HT1080 (cell line): ENCODE data around the gene OR51B4. TPM values are rescaled to one million over a fixed set of nuclear protein-coding genes. Genes with fewer than 3 reads are reported as not detected.
"Not testable (repeated sequence)": the region's sequence is repeated elsewhere in the genome, so short reads cannot be mapped to it uniquely, and the experiment has no call there.

Experiments used
- DNase-seq: peaks from one replicate; pipeline ENCODE4 v3.0.0-alpha.2; 2015; ENCODE audit warnings: low read depth
- total RNA-seq: library from RNA; depleted of rRNA; stranded (reverse); fragments of >200 nt; shearing (Covaris generic); gene quantifications from 2 replicates; pipeline ENCODE4 v1.2.3, GENCODE V29; 2014; rRNA removed

The OR51B4 gene
- total RNA-seq, 1 experiment from 2014 or later: 33.4 TPM

DNA sequence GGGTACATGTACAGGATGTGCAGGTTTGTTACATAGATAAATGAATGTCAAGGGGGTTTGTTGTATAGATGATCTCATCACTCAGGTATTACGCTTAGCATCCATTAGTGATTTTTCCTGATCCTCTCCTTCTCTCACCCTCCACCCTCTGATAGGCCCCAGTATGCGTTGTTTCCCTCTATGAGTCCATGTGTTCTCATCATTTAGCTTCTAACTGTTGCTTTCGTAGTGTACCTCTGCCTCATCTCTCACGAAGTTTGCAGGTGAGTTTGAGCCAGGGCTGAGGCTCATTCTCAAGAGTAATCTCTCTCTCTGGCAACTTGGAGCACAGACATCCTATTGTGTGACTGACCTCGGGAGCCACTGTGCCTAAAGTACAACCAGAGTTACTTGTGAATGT lies 27.4 kb downstream of the OR51B4 start:
- DNase-seq: peak; percentile 83

DNA sequence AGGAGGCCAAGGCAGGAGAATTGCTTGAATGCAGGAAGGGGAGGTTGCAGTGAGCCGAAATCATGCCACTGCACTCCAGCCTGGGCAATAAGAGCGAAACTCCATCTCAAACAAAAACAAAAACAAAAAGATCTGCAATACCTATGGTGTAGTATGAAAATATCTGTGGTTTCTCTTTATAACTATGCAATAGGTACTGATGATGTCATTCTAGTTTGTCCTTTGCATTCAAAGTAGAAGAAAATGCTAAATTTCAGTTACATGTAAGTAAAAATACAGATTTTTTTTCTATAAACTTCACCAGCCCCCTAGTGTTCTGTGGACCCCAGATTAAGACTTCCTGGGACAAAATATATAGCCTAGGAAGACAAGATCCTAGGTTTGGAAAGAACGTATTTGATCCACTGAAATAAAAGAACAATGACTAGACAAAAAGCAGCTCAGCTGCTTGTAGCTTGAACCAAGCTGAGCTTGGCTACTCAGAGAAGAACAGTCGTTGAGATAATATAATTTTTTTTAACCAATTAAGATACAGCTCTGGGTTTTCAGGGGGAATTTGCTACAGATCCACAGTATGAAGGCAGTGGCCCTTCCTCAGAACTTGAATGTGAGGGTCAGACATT lies 29.2 kb downstream of the OR51B4 start:
- DNase-seq: no peak

DNA sequence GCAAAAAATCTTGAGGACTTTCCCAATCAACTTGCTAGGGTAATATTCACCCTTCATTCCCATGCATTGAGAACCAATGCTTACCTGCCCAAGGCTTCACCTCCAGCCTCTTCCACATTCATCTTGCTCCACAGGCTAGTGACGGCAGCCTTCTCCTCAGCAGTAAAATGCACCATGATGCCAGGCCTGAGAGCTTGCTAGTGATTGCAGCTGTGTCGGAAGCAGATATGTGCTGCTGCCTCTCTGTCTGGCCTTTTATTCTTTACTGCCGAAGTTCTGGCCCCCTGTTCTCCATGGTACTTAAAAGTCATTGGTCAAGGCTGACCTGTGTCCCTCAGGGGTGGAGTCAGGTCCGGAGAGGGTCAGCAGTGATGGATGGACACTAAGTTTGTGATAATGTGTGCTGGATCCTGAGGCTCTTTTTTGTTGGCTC lies 32.0 kb downstream of the OR51B4 start, which contains the start of gene HBE1:
Gene HBE1 (minus strand): TSS at position 231 of the 433 bp plus-strand sequence. CDS start 55 bp downstream, at position 176.
- DNase-seq: no peak

DNA sequence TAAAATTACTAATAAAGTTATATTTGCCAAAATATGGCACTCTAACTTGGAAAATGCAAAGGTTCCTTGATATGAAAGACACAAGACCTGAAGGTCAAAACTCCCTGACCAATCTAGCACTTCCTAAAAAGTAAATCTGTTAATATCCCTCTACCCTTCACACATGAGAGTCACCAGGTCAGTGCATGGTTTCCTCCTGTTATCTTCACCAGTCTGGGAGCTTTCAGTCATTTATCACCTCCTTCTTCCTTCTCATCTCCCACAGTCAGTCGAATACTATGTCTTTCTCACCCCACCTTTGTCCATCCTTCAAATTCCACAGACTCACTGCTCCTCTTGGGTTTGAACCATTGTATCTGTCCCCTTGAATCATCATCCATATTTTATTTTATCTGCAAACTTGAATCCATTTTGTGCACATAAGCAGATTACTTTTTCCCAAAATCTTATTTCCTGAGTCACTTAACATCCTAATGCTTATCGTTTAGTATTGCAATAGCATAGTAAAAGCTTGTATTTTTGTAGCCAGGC lies 34.6 kb downstream of the OR51B4 start:
- DNase-seq: no peak

DNA sequence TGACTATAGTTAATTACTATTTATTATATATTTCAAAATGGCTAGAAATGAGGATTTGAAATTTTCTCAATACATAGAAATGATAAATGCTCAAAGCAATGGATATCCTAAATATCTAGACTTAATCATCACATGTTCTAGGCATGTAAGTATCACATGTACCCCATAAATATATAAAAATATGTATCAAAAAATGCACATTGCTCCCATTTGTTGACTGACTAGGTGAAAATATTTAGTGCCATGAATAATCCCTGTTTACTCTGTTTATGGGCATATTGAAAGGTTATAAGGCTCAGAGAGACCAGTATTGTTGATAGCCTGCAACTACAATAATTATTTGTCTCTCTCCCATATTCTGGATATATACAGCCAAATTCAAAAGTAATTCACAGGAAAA lies 35.1 kb downstream of the OR51B4 start:
- DNase-seq: no peak

DNA sequence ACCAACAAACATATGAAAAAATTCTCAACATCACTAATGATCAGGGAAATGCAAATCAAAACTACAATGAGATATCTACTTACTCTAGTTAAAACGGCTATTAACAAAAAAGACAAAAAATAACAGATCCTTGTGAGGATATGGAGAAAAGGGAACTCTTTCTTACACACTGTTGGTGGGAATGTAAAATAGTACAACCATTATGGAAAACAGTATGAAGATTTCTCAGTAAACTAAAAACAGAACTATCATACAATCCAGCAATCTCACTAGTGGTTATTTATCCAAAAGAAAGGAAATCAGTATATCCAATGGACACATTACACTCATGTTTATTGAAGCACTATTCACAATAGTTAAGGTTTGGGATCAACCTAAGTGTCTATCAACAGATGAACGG lies 35.9 kb downstream of the OR51B4 start:
- no peak for DNase-seq

DNA sequence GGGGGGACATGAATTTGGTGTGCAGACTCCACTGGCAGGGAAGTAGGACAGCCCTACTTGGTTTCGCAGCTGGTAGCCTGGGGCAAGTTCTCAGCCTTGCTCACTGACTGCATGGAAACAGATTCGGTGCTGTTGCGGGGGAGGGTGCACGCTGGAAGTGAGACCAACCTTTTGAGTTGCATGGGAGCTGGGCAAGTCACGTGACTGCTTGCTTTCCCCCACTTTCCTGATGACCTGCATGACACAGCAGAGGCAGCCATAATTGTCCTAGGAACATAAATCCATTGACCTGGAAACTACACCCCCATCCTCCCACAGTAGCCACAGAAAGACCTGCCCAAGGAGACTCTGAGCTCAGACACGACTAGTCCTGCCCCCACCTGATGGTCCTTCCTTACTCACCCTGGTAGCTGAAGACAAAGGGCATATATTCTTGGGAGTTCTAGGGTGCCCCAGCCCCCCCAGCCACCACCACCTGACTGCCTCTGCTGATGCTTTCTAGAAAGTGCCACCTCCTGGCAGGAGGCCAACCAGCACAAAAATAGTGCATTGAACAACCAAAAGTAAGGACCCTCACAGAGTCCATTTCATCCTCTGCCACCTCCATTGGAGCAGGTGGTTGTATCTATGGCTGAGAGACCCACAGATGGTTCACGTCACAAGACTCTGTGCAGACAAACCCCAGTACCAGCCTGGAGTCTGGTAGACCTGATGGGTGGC lies 43.0 kb downstream of the OR51B4 start:
- DNase-seq: no peak

DNA sequence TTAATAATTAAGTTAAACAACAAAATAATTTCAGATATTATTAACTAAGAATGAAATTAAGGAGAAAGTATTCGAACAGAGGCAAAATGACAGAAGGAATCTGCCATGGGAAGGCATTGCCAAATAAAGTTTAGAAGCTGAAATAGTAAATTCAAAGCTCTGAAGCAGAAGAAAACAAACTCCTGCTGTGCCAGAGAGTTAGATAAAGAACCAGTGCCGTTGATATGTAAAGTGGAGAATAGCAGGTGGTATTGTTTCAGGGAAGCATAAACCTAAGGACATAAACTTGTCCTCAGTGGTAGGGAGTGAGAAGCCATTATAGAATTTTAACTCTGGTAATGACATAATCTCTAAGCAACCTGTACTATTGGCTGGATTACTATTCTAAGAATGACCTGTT lies 44.5 kb downstream of the OR51B4 start:
- DNase-seq: no peak

DNA sequence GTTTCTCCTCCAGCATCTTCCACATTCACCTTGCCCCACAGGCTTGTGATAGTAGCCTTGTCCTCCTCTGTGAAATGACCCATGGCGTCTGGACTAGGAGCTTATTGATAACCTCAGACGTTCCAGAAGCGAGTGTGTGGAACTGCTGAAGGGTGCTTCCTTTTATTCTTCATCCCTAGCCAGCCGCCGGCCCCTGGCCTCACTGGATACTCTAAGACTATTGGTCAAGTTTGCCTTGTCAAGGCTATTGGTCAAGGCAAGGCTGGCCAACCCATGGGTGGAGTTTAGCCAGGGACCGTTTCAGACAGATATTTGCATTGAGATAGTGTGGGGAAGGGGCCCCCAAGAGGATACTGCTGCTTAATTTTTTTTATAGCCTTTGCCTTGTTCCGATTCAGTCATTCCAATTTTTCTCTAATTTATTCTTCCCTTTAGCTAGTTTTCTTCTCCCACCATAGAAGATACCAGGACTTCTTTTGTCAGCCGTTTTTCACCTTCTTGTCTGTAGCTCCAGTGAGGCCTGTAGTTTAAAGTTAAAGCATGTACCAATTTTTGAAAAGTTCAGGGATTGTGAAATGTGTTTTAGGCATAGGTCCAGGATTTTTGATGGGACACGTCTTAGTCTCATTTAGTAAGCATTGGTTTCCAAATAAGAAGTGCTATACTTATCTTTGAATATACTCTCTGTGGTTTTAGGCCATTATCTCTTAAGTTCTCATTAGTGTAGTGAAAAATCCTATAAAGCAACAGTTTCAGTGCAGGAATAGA lies 46.9 kb downstream of the OR51B4 start, which contains the start of gene HBG2:
Gene HBG2 (minus strand): TSS at position 136 of the 768 bp plus-strand sequence. CDS start 53 bp downstream, at position 83.
- not testable (repeated sequence) for DNase-seq

DNA sequence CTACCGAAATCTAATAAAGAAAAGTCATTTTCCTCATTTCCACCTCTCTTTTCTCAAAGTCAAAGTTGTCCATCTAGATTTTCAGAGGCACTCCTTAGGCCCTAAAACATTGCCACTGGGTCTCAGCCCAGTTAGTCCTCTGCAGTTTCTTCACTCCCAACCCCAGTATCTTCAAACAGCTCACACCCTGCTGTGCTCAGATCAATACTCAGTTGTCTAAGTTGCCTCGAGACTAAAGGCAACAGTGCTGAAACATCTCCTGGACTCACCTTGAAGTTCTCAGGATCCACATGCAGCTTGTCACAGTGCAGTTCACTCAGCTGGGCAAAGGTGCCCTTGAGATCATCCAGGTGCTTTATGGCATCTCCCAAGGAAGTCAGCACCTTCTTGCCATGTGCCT lies 47.7 kb downstream of the OR51B4 start:
- not testable (repeated sequence) for DNase-seq

DNA sequence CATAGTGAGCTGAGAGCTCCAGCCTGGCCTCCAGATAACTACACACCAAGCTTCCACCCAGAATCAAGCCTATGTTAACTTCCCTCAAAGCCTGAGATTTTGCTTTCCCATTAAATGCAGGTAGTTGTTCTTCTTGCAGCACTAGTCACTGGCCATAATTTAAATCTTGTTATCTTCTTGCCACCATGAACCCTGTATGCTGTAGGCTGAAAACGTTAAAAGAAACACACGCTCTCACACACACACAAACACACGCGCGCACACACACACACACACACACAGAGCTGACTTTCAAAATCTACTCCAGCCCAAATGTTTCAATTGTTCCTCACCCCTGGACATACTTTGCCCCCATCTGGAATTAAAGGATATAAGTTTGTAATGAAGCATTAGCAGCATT lies 48.3 kb downstream of the OR51B4 start:
- DNase-seq: not testable (repeated sequence)

DNA sequence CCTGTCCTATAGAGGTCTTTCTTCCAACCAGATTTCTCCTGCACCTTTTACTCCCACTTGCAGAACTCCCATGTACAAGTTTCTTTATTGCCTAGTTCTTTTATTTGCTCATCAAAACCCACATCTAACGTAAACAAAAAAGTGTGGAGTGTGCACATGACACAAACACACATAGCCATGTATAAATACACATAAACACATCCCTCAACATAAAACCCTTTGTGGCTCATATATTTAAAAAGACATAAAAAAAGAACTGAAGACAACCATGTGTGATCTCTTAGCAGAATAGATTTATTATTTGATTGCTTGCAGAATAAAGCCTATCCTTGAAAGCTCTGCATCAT lies 48.9 kb downstream of the OR51B4 start:
- DNase-seq: no peak

DNA sequence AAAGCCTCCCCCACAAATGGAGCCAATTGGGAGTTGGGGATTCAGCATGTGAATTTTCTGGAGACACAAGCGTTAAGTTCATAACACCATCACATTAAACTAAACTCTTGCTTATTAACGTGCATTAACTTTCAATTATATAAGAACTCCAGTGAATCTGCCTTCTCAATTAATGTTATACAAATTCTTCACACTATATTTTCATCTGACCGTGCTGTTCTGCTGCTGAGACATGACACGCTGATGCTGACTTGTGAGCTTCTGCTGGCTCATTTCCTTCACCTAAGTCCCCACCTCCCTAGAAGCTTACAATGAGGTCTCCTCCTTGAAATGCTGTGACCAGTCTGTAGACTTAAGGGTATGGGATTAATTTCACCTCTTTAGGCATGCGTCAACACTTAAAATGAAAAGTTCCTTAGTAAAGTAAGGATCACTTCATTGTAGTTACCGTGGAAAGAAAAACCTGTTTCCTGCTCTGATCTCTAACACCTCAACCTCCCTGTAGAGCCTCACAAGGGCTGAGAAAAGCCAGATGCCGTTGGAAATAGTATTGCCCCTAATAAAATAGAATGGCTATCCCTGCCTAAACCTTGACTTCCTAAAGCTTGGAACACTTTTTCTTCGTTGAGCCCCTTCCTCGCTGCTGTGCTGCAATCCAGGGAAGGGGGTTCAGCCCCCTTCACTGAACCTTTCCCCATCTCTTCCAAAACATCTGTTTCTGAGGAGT lies 49.4 kb downstream of the OR51B4 start:
- no peak for DNase-seq

DNA sequence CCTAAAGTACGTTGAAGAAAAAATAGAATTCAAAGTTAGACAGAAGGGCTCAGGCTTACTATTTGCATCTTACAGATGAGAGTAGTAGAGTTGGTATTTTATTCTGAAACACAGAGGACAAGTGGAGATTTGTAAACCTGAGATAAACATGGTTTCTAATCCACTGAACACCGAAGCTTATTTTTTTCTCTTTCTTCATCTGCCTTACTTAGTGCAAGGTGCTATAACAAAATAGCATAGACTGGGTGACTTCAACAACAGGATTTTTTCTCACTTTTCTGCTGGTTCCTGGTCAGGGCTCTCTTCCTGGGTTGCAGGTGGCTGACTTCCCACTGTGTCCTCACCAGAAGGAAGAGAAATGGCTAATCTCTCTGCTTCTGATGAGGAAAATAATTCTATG lies 50.0 kb downstream of the OR51B4 start:
- no peak for DNase-seq

Other genes starting within 250 kb of the OR51B4 start
- not detected in 2 replicates for gene OR52E2, start 242.3 kb downstream of the OR51B4 start, total RNA-seq
- not detected in 2 replicates for gene OR52E1, start 232.4 kb downstream of the OR51B4 start, total RNA-seq
- gene OR52A5, start 163.6 kb downstream of the OR51B4 start, total RNA-seq: not detected in 2 replicates
- gene OR52A1, start 147.2 kb downstream of the OR51B4 start, total RNA-seq: not detected in 2 replicates
- not detected in 2 replicates for gene OR51V1, start 101.3 kb downstream of the OR51B4 start, total RNA-seq
- gene HBB, start 74.9 kb downstream of the OR51B4 start, total RNA-seq: not detected in 2 replicates
- gene HBD, start 67.5 kb downstream of the OR51B4 start, total RNA-seq: not detected in 2 replicates
- gene HBG1, start 52.1 kb downstream of the OR51B4 start, total RNA-seq: 0.31 TPM in 1 of 2 replicates, not detected in the other
- 15.1 and 19.5 TPM in 2 replicates for gene HBG2, start 47.2 kb downstream of the OR51B4 start, total RNA-seq
- gene HBE1, start 32.0 kb downstream of the OR51B4 start, total RNA-seq: 157 and 165 TPM in 2 replicates
- gene OR51B2, start 22.4 kb upstream of the OR51B4 start, total RNA-seq: 4.4 and 5.8 TPM in 2 replicates
- 118 and 147 TPM in 2 replicates for gene OR51B5, start 41.6 kb upstream of the OR51B4 start, total RNA-seq
- gene OR51B6, start 49.6 kb upstream of the OR51B4 start, total RNA-seq: not detected in 2 replicates
- gene OR51M1, start 81.9 kb upstream of the OR51B4 start, total RNA-seq: not detected in 2 replicates
- gene OR51Q1, start 120.2 kb upstream of the OR51B4 start, total RNA-seq: not detected in 2 replicates
- gene OR51I1, start 139.6 kb upstream of the OR51B4 start, total RNA-seq: 2.9 and 3.1 TPM in 2 replicates
- gene OR51I2, start 147.4 kb upstream of the OR51B4 start, total RNA-seq: 0.03 TPM in 1 of 2 replicates, not detected in the other
- gene OR52D1, start 186.7 kb upstream of the OR51B4 start, total RNA-seq: not detected in 2 replicates
- gene UBQLN3, start 208.0 kb upstream of the OR51B4 start, total RNA-seq: not detected in 2 replicates
- 0.07 TPM in 1 of 2 replicates, not detected in the other for gene UBQLNL, start 214.8 kb upstream of the OR51B4 start, total RNA-seq
- not detected in 2 replicates for gene OR52H1, start 246.6 kb upstream of the OR51B4 start, total RNA-seq